ENCODE measurements around the gene PPP1R15A.
"Not testable (repeated sequence)": the region's sequence is repeated elsewhere in the genome, so short reads cannot be mapped to it uniquely, and the experiment has no call there.

DNA sequence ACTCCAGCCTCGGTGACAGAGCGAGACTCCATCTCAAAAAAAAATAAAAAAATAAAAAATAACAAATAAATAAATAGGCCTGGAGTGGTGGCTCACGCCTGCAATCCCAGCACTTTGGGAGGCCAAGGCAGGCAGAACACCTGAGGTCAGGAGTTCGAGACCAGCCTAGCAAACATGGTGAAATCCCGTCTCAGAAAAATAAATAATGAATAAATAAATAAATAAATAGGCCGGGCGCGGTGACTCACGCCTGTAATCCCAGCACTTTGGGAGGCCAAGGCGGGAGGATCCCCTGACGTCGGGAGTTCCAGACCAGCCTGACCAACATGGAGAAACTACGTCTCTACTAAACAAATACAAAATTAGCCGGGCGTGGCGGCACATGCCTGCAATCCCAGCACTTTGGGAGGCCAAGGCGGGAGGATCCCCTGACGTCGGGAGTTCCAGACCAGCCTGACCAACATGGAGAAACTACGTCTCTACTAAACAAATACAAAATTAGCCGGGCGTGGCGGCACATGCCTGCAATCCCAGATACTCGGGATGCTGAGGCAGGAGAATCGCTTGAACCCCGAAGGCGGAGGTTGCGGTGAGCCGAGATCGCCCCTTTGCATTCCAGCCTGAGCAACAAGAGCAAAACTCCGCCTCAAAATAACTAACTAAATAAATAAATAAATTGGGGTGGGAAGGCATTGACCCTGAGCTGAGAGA is 595 bp upstream of the PPP1R15A start:
- TF ChIP-seq, protein P1, sequence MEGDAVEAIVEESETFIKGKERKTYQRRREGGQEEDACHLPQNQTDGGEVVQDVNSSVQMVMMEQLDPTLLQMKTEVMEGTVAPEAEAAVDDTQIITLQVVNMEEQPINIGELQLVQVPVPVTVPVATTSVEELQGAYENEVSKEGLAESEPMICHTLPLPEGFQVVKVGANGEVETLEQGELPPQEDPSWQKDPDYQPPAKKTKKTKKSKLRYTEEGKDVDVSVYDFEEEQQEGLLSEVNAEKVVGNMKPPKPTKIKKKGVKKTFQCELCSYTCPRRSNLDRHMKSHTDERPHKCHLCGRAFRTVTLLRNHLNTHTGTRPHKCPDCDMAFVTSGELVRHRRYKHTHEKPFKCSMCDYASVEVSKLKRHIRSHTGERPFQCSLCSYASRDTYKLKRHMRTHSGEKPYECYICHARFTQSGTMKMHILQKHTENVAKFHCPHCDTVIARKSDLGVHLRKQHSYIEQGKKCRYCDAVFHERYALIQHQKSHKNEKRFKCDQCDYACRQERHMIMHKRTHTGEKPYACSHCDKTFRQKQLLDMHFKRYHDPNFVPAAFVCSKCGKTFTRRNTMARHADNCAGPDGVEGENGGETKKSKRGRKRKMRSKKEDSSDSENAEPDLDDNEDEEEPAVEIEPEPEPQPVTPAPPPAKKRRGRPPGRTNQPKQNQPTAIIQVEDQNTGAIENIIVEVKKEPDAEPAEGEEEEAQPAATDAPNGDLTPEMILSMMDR (IDR thresholded peaks at IDR 0.05; ENCODE audit: low read length): not testable (repeated sequence)
- not testable (repeated sequence) for TF ChIP-seq EZH2 (IDR thresholded peaks at IDR 0.05; ENCODE audit: borderline replicate concordance, low read length)
